ENCODE data around the gene C11orf91. TPM values are rescaled to one million over a fixed set of nuclear protein-coding genes. Genes with fewer than 3 reads are reported as not detected.
"Not testable (repeated sequence)": the region's sequence is repeated elsewhere in the genome, so short reads cannot be mapped to it uniquely, and the experiment has no call there.

Gene C11orf91
- total and polyA plus RNA-seq, 2 of the 8 experiments (the other 6 are each of a cell fraction or from before 2014, with no cell fraction given), result not detected

DNA sequence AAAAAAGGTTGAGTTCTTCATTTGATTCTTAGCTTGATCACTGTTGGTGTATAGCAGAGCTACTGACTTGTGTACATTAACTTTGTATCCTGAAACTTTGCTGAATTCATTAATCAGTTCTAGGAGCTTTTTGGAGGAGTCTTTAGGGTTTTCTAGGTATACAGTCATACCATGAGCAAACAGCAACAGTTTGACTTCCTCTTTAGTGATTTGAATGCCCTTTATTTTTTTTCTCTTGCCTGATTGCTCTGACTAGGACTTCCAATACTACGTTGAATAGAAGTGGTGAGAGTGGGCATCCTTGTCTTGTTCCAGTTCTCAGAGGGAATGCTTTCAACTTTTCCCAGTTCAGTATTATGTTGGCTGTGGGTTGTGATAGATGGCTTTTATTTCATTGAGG lies 22.0 kb downstream of the C11orf91 start:
- H3K23ac ChIP-seq (ENCODE audit: insufficient read length); H4K5ac ChIP-seq (ENCODE audit: insufficient read length, low read depth, low read length); H2BK12ac ChIP-seq (ENCODE audit: low read depth, low read length); H3K56ac ChIP-seq (replicated peaks; ENCODE audit: insufficient read length, low read depth, low read length); H2BK15ac ChIP-seq (ENCODE audit: low read length); H2BK120ac ChIP-seq (replicated peaks; ENCODE audit: low read depth, low read length); H3K4me3 ChIP-seq (ENCODE audit: extremely low read depth in 1 of 4, insufficient read depth in 2 of 4, low read depth in 3 of 4, low read length in 4 of 4); H2AFZ ChIP-seq (ENCODE audit: low read length); H3K4me2 ChIP-seq (ENCODE audit: insufficient read depth in 1 of 2, low read depth in 2 of 2, low read length in 2 of 2); H4K20me1 ChIP-seq (replicated peaks in 1 of 2; ENCODE audit: control insufficient read depth in 1 of 2, insufficient read depth in 2 of 2, low read length in 2 of 2); H3K27me3 ChIP-seq (replicated peaks in 1 of 4; ENCODE audit: control insufficient read depth in 3 of 4, extremely low read depth in 1 of 4, insufficient read depth in 3 of 4, low read length in 3 of 4); H2AK5ac ChIP-seq (ENCODE audit: low read depth, low read length); FAIRE-seq; H3K79me1 ChIP-seq (ENCODE audit: low read depth, low read length); H3K4me1 ChIP-seq (replicated peaks in 1 of 4; ENCODE audit: control insufficient read depth in 3 of 4, insufficient read depth in 4 of 4, low read length in 3 of 4); H4K91ac ChIP-seq (replicated peaks; ENCODE audit: insufficient read length, low read length); H3K9ac ChIP-seq (replicated peaks in 1 of 4; ENCODE audit: extremely low read depth in 1 of 4, low read depth in 3 of 4, low read length in 3 of 4); H3K18ac ChIP-seq (ENCODE audit: extremely low read depth, low read length); H4K8ac ChIP-seq (ENCODE audit: extremely low read depth, insufficient read depth, low read length); H3K14ac ChIP-seq (ENCODE audit: insufficient read length); H3K36me3 ChIP-seq (ENCODE audit: control insufficient read depth in 2 of 4, insufficient read depth in 4 of 4, low read length in 3 of 4); DNase-seq (ENCODE audit: low read depth in 1 of 2, low spot score in 2 of 2); H2BK20ac ChIP-seq (ENCODE audit: low read length); H3K9me3 ChIP-seq (ENCODE audit: insufficient read depth in 2 of 2, low read depth in 1 of 2, low read length in 1 of 2); H3K27ac ChIP-seq (ENCODE audit: low read depth, low read length); POLR2A ChIA-PET (ENCODE audit: partially characterized antibody); H2BK5ac ChIP-seq (ENCODE audit: low read depth, low read length); H3K79me2 ChIP-seq (ENCODE audit: control insufficient read depth in 1 of 2, insufficient read depth in 2 of 2, low read length in 2 of 2); H3K4ac ChIP-seq (replicated peaks; ENCODE audit: insufficient read length, low read depth, low read length); H3K23me2 ChIP-seq (ENCODE audit: low read depth, low read length): not testable (repeated sequence)
- WGBS, 2 experiments (ENCODE audit: extremely low coverage in 1 of 2, insufficient coverage in 1 of 2, insufficient read length in 1 of 2, insufficient replicate concordance in 2 of 2, low coverage in 1 of 2, low lambda C conversion rate in 2 of 2, missing lambda C conversion rate in 1 of 2), result 71% methylated on average over 1 of the region's 1 CpG; no CpG with 5 or more reads in 1 of the 2 experiments
- CTCF ChIA-PET (ENCODE audit: partially characterized antibody), result interaction anchor here (0.8 to 1.7 kb wide), 3 partner anchors 9 to 398 kb away, joined by 3 to 4 read pairs (median 3); no protein-coding TSS in a partner anchor

Measured in H1 (cell line).